ENCODE measurements around the gene TPM4. TPM values are rescaled to one million over a fixed set of nuclear protein-coding genes. Genes with fewer than 3 reads are reported as not detected.
A peak's percentile ranks its signal among the peaks of the same experiment; 100 is the strongest.

Gene TPM4
- total RNA-seq, 2 experiments from 2014 or later: 182 to 185 TPM

DNA sequence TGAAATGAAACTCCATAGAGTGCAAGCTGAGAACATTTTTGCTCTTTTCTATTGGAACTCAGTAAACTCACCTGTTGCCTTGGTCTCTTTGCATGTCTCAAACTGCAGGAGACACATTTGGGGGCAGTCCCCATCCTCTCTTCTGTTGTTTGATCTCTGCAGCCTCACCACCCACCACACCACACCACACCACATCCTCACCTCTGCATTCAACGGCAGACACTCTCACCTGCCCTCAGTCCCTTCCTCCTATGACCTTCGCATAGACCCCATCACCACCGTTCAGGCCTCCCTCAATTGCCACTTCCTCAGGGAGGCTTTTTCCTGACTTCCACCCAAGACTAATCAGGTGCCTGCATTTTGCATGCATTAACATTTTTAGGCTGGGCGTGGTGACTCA, 14.4 kb upstream of the TPM4 start:
- H3K27me3 Mint-ChIP-seq: no peaks in the 10 kb centered on the region
- DNase-seq: peak in 2 of 14 experiments; percentile 27

DNA sequence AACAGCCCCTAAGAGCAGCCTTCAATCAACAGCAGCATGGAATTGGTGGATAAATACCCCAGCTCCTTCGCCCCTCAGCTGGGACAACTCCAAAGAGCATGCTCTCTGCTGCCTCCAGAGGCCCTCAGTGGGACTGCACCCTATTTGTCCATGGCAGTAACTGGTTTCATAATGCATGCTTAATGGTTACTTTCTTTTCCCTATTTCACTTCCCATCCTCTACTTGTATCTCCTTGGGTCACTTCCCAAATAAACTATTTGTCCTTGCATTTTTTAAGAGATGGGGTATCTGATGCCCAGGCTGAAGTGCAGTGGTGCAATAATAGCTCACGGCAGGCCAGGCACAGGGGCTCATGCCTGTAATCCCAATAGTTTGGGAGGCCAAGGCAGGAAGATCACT, 13.5 kb upstream of the TPM4 start:
- H3K9me3 ChIP-seq (ENCODE audit: control insufficient read depth in 1 of 2, insufficient read depth in 1 of 2, low read length in 2 of 2): no peaks in the 10 kb centered on the region
- POLR2A ChIA-PET: interaction anchor here (0.8 to 2.8 kb wide), 5 partner anchors 13 to 49 kb away, joined by 3 to 12 read pairs (median 7); partner anchors contain the start of genes RAB8A and TPM4
- H3K36me3 Mint-ChIP-seq (ENCODE audit: low read depth): no peaks in the 10 kb centered on the region
- H3K4me1 ChIP-seq (ENCODE audit: insufficient read depth, low read length): peaks cover 24% of the 10 kb centered on the region
- H3K4me1 Mint-ChIP-seq (ENCODE audit: low read depth): peaks cover 18% of the 10 kb centered on the region
- no peak overlapping the region for H3K27ac Mint-ChIP-seq
- H3K27me3 ChIP-seq (ENCODE audit: control insufficient read depth in 1 of 2, insufficient read depth in 2 of 2, low read length in 2 of 2): no peaks in the 10 kb centered on the region
- peak; percentile 91 for ATAC-seq (ENCODE audit: poor library complexity)
- no peaks in the 10 kb centered on the region for H3K27me3 Mint-ChIP-seq
- H3K27ac ChIP-seq (ENCODE audit: low read depth in 1 of 2, low read length in 2 of 2): no peak overlapping the region
- DNase-seq: peak; percentile 58 to 84 (median 66)
- no peaks in the 10 kb centered on the region for H3K9me3 Mint-ChIP-seq
- CTCF ChIA-PET: interaction anchor here (0.6 to 3.3 kb wide), 24 partner anchors 8 to 750 kb away, joined by 3 to 24 read pairs (median 4); partner anchors contain the start of genes FAM32A, HSH2D, RAB8A and TPM4
- TF ChIP-seq, protein P1, sequence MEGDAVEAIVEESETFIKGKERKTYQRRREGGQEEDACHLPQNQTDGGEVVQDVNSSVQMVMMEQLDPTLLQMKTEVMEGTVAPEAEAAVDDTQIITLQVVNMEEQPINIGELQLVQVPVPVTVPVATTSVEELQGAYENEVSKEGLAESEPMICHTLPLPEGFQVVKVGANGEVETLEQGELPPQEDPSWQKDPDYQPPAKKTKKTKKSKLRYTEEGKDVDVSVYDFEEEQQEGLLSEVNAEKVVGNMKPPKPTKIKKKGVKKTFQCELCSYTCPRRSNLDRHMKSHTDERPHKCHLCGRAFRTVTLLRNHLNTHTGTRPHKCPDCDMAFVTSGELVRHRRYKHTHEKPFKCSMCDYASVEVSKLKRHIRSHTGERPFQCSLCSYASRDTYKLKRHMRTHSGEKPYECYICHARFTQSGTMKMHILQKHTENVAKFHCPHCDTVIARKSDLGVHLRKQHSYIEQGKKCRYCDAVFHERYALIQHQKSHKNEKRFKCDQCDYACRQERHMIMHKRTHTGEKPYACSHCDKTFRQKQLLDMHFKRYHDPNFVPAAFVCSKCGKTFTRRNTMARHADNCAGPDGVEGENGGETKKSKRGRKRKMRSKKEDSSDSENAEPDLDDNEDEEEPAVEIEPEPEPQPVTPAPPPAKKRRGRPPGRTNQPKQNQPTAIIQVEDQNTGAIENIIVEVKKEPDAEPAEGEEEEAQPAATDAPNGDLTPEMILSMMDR (IDR thresholded peaks at IDR 0.05): peak; percentile 90
- no peaks in the 10 kb centered on the region for H3K36me3 ChIP-seq (ENCODE audit: insufficient read depth, low read length)
- intact Hi-C loops (cut with DNase I, micrococcal nuclease): loop anchor here (1.0 to 5.0 kb wide), 3 partner anchors 16 to 35 kb away; no protein-coding TSS in a partner anchor
- H3K4me3 Mint-ChIP-seq: no peak overlapping the region
- no peak overlapping the region for H3K4me3 ChIP-seq (ENCODE audit: low read length)

More for the DNA sequence above, 14.4 kb upstream of the TPM4 start:
- Histone ChIP-seq H3K4me3 (ENCODE audit: low read length) (no peak overlapping the region), H3K36me3 (ENCODE audit: insufficient read depth, low read length) (no peaks in the 10 kb centered on the region), H3K9me3 (ENCODE audit: control insufficient read depth in 1 of 2, insufficient read depth in 1 of 2, low read length in 2 of 2) (no peaks in the 10 kb centered on the region), H3K27ac (ENCODE audit: low read depth in 1 of 2, low read length in 2 of 2) (no peak overlapping the region), H3K27me3 (ENCODE audit: control insufficient read depth in 1 of 2, insufficient read depth in 2 of 2, low read length in 2 of 2) (no peaks in the 10 kb centered on the region), H3K4me1 (ENCODE audit: insufficient read depth, low read length) (peaks cover 20% of the 10 kb centered on the region)
- ChIA-PET POLR2A (interaction anchor here (2.8 kb wide), 1 partner anchor 49 kb away, joined by 12 read pairs; the partner anchor contains the start of gene RAB8A), CTCF (interaction anchor here (0.7 to 3.3 kb wide), 7 partner anchors 15 to 51 kb away, joined by 3 to 24 read pairs (median 12); partner anchors contain the start of genes RAB8A and TPM4)
- Mint-ChIP-seq H3K4me3 (no peak overlapping the region), H3K4me1 (ENCODE audit: low read depth) (peaks cover 18% of the 10 kb centered on the region), H3K27ac (no peak overlapping the region), H3K36me3 (ENCODE audit: low read depth) (no peaks in the 10 kb centered on the region), H3K9me3 (no peaks in the 10 kb centered on the region)
- TF ChIP-seq, protein P1 (IDR thresholded peaks at IDR 0.05): no peak
- ATAC-seq (ENCODE audit: poor library complexity): no peak
- intact Hi-C loops (cut with DNase I, micrococcal nuclease): loop anchor here (1.0 to 5.0 kb wide), 3 partner anchors 17 to 35 kb away; no protein-coding TSS in a partner anchor

DNA sequence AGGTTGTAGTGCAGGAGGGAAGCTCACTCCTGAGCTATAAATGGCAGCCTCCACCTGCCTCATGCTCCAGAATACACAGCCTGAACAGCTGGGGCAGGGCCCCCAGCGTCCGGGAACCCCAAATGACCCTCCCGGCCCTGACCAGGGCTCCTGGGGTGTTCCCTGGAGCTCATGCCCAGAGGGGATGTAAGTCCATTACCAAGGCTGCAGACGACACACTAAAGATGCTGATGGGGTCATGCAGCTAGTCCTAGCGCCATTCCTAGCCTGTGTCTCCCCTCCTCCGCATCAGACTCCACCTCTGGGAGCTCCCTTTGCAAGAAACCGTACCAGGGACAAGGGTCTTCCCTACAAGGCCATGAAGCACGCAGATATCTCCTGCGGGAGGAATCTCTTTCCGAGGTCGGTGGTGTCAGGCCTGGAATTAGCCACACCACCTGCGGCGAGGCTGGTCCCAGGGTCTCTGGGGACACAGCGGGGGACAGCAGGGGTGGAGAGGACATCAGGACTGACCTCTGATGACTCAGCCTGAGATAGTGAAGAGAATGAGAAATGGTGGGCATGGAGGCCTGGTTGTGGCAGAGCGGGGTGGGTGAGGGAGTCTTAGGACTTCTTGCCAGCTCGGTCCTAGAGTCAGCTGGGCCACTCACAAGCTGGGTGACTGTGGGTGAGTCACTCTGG, 11.9 kb upstream of the TPM4 start:
- ChIA-PET CTCF (interaction anchor here (2.1 to 3.3 kb wide), 2 partner anchors 22 to 23 kb away, joined by 20 to 22 read pairs; no protein-coding TSS in a partner anchor), POLR2A (interaction anchor here (0.9 to 2.8 kb wide), 3 partner anchors 10 to 47 kb away, joined by 3 to 12 read pairs (median 3); partner anchors contain the start of gene RAB8A)
- TF ChIP-seq, protein P1 (IDR thresholded peaks at IDR 0.05): no peak
- Histone ChIP-seq H3K36me3 (ENCODE audit: insufficient read depth, low read length) (no peaks in the 10 kb centered on the region), H3K4me3 (ENCODE audit: low read length) (no peak overlapping the region), H3K4me1 (ENCODE audit: insufficient read depth, low read length) (peaks cover 30% of the 10 kb centered on the region), H3K27ac (ENCODE audit: low read depth in 1 of 2, low read length in 2 of 2) (no peak overlapping the region), H3K9me3 (ENCODE audit: control insufficient read depth in 1 of 2, insufficient read depth in 1 of 2, low read length in 2 of 2) (no peaks in the 10 kb centered on the region), H3K27me3 (ENCODE audit: control insufficient read depth in 1 of 2, insufficient read depth in 2 of 2, low read length in 2 of 2) (no peaks in the 10 kb centered on the region)
- Mint-ChIP-seq H3K4me3 (no peak overlapping the region), H3K9me3 (no peaks in the 10 kb centered on the region), H3K36me3 (ENCODE audit: low read depth) (no peaks in the 10 kb centered on the region), H3K4me1 (ENCODE audit: low read depth) (peaks cover 18% of the 10 kb centered on the region), H3K27ac (no peak overlapping the region), H3K27me3 (no peaks in the 10 kb centered on the region)
- ATAC-seq (ENCODE audit: poor library complexity): no peak
- peak in 1 of 14 experiments; percentile 18 for DNase-seq
- intact Hi-C loops (cut with DNase I, micrococcal nuclease): loop anchor here in 1 of 2 experiments (5.0 kb wide), 1 partner anchor 33 kb away; no protein-coding TSS in a partner anchor

Data from CD4-positive, alpha-beta T cell (primary cell).